CD14-positive monocyte (primary cell): ENCODE measurements around the gene TEX48. TPM values are rescaled to one million over a fixed set of nuclear protein-coding genes. Genes with fewer than 3 reads are reported as not detected.

ENCODE experiments used
- DNase-seq, 3 donors: peaks; one replicate each; pipeline ENCODE4 v3.0.0-alpha.2; 2011 to 2022
- H2AFZ ChIP-seq: 2 replicates; pipeline ENCODE4 v1.6.0; 2012; ENCODE audit warnings: mild to moderate bottlenecking, low read depth, low read length, inconsistent platforms; ENCODE audit not compliant: insufficient read depth, poor library complexity, severe bottlenecking
- H3K27ac ChIP-seq, 2 donors: 1 replicate in 1 of 2; 2 replicates in 1 of 2; pipeline ENCODE4 v1.5.1; 2012 to 2013; ENCODE audit warnings: low read length in 2 of 2, control low read depth in 1 of 2, inconsistent platforms in 1 of 2, low read depth in 1 of 2, mild to moderate bottlenecking in 1 of 2
- H3K27me3 ChIP-seq, 2 donors: one replicate each; pipeline versions ENCODE4 v1.6.0 to v1.6.1; 2011 to 2013; ENCODE audit warnings: low read length in 2 of 2; ENCODE audit not compliant: control insufficient read depth in 2 of 2, insufficient read depth in 2 of 2
- H3K36me3 ChIP-seq, 2 donors: replicated peaks in 1 of 2; 1 replicate in 1 of 2; 2 replicates in 1 of 2; pipeline versions ENCODE4 v1.5.1 to v1.6.1; 2012 to 2013; ENCODE audit warnings: low read length in 2 of 2, control low read depth in 1 of 2, inconsistent platforms in 1 of 2, mild to moderate bottlenecking in 1 of 2; ENCODE audit not compliant: insufficient read depth in 2 of 2, control insufficient read depth in 1 of 2
- H3K4me1 ChIP-seq, 2 donors: 1 replicate in 1 of 2; 2 replicates in 1 of 2; pipeline versions ENCODE4 v1.5.1 to v1.6.1; 2012 to 2013; ENCODE audit warnings: low read length in 2 of 2, control low read depth in 1 of 2, inconsistent platforms in 1 of 2, mild to moderate bottlenecking in 1 of 2, moderate library complexity in 1 of 2; ENCODE audit not compliant: insufficient read depth in 2 of 2, control insufficient read depth in 1 of 2
- H3K4me2 ChIP-seq: replicated peaks from 2 replicates; pipeline ENCODE3; 2012; ENCODE audit warnings: low read length, moderate library complexity, mild to moderate bottlenecking; ENCODE audit not compliant: poor library complexity, severe bottlenecking; ENCODE audit errors: extremely low read depth
- H3K4me3 ChIP-seq, 3 experiments: fragments of 200-600 bp in 1 of 3; sonication (generic) in 1 of 3; replicated peaks in 1 of 3; 1 replicate in 2 of 3; 2 replicates in 1 of 3; pipeline ENCODE4 v1.5.1; 2011 to 2013; ENCODE audit warnings: low read length in 3 of 3, mild to moderate bottlenecking in 3 of 3, control low read depth in 2 of 3, low read depth in 2 of 3, inconsistent platforms in 1 of 3, moderate library complexity in 1 of 3
- H3K79me2 ChIP-seq: 2 replicates; pipeline ENCODE4 v1.6.0; 2012; ENCODE audit warnings: mild to moderate bottlenecking, control low read depth, inconsistent platforms, low read length, moderate library complexity; ENCODE audit not compliant: insufficient read depth
- H3K9ac ChIP-seq: 2 replicates; pipeline ENCODE4 v1.6.0; 2017; ENCODE audit warnings: low read length, mild to moderate bottlenecking; ENCODE audit not compliant: insufficient read depth, poor library complexity, severe bottlenecking
- H3K9me3 ChIP-seq, 2 donors: replicated peaks in 1 of 2; 1 replicate in 1 of 2; 2 replicates in 1 of 2; pipeline versions ENCODE4 v1.5.1 to v1.6.1; 2012 to 2013; ENCODE audit warnings: low read length in 2 of 2, control low read depth in 1 of 2; ENCODE audit not compliant: control insufficient read depth in 1 of 2, insufficient read depth in 1 of 2
- H4K20me1 ChIP-seq: 2 replicates; pipeline ENCODE4 v1.6.0; 2012; ENCODE audit warnings: mild to moderate bottlenecking, low read length, control low read depth, moderate library complexity; ENCODE audit not compliant: insufficient read depth
- H3K27ac Mint-ChIP-seq, 7 donors: one replicate each; pipeline ENCODE4 v1.8.0; 2020; ENCODE audit warnings: mild to moderate bottlenecking in 7 of 7, mixed read lengths in 7 of 7, moderate library complexity in 6 of 7, inconsistent platforms in 2 of 7
- H3K27me3 Mint-ChIP-seq, 3 donors: one replicate each; pipeline ENCODE4 v1.8.0; 2021 to 2022; ENCODE audit warnings: low read depth in 3 of 3, mild to moderate bottlenecking in 3 of 3, mixed read lengths in 3 of 3, moderate library complexity in 3 of 3, inconsistent platforms in 1 of 3
- H3K36me3 Mint-ChIP-seq, 2 donors: one replicate each; pipeline ENCODE4 v1.8.0; 2020; ENCODE audit warnings: mixed read lengths in 2 of 2, inconsistent platforms in 1 of 2, mild to moderate bottlenecking in 1 of 2
- H3K4me1 Mint-ChIP-seq: one replicate; pipeline ENCODE4 v1.8.0; 2020; ENCODE audit warnings: mild to moderate bottlenecking, mixed read lengths
- H3K4me3 Mint-ChIP-seq, 2 donors: one replicate each; pipeline ENCODE4 v1.8.0; 2020; ENCODE audit warnings: mild to moderate bottlenecking in 2 of 2, mixed read lengths in 2 of 2, moderate library complexity in 1 of 2
- H3K9me3 Mint-ChIP-seq, 7 donors: one replicate each; pipeline ENCODE4 v1.8.0; 2020 to 2022; ENCODE audit warnings: mixed read lengths in 7 of 7, mild to moderate bottlenecking in 6 of 7, moderate library complexity in 6 of 7, inconsistent platforms in 2 of 7
- WGBS: methylation state at CpG from one replicate; pipeline ENCODE4 v1.1.5; 2013; ENCODE audit warnings: missing lambda C conversion rate; ENCODE audit not compliant: insufficient coverage; 5-methylcytosine and 5-hydroxymethylcytosine counted together
- intact Hi-C, 2 donors: fragments of 100-400 bp; cut with micrococcal nuclease; formaldehyde crosslinking; loops; one replicate each; pipeline versions ENCODE4 v1.15.0 to v1.15.1; 2023
- polyA plus RNA-seq, 3 donors: library from polyadenylated mRNA; depleted of rRNA in 1 of 3; unstranded in 2 of 3; stranded (reverse) in 1 of 3; fragments of 300-500 nt in 2 of 3; fragments of >200 nt in 1 of 3; fragmentation: Illumina TruSeq in 2 of 3; gene quantifications; 1 replicate in 2 of 3; 2 replicates in 1 of 3; pipeline ENCODE4 v1.2.3, GENCODE V29; 2012 to 2021
- TF ChIP-seq, protein P1 (sequence below): fragments of 200-600 bp; IDR thresholded peaks from one replicate; pipeline ENCODE4 v1.8.0; 2022; ENCODE audit warnings: antibody characterized with exemption, mild to moderate bottlenecking

Gene TEX48
- polyA plus RNA-seq, 3 donors: not detected

GRCh38 chr9:114687034-114687433, 5.0 kb upstream of the TEX48 start:
- H3K4me1 Mint-ChIP-seq: peaks cover 8% of the 10 kb centered on the region
- Histone ChIP-seq H2AFZ (no peak overlapping the region), H3K9ac (no peak overlapping the region), H3K27ac (no peak overlapping the region), H3K9me3 (no peaks in the 10 kb centered on the region), H4K20me1 (no peaks in the 10 kb centered on the region), H3K36me3 (no peaks in the 10 kb centered on the region), H3K27me3 (no peaks in the 10 kb centered on the region), H3K4me3 (no peak overlapping the region), H3K4me2 (no peak overlapping the region), H3K79me2 (no peaks in the 10 kb centered on the region), H3K4me1 (no peaks in the 10 kb centered on the region)
- H3K4me3 Mint-ChIP-seq: no peak overlapping the region
- TF ChIP-seq, protein P1, sequence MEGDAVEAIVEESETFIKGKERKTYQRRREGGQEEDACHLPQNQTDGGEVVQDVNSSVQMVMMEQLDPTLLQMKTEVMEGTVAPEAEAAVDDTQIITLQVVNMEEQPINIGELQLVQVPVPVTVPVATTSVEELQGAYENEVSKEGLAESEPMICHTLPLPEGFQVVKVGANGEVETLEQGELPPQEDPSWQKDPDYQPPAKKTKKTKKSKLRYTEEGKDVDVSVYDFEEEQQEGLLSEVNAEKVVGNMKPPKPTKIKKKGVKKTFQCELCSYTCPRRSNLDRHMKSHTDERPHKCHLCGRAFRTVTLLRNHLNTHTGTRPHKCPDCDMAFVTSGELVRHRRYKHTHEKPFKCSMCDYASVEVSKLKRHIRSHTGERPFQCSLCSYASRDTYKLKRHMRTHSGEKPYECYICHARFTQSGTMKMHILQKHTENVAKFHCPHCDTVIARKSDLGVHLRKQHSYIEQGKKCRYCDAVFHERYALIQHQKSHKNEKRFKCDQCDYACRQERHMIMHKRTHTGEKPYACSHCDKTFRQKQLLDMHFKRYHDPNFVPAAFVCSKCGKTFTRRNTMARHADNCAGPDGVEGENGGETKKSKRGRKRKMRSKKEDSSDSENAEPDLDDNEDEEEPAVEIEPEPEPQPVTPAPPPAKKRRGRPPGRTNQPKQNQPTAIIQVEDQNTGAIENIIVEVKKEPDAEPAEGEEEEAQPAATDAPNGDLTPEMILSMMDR: no peak
- no peak overlapping the region for H3K27ac Mint-ChIP-seq
- H3K27me3 Mint-ChIP-seq: peaks cover 0 to 4% (median 2%) of the 10 kb centered on the region in 3 donors
- H3K36me3 Mint-ChIP-seq: no peaks in the 10 kb centered on the region
- DNase-seq: no peak
- intact Hi-C loops: loop anchor here (10.0 kb wide), 2 partner anchors 48 to 838 kb away; no protein-coding TSS in a partner anchor
- H3K9me3 Mint-ChIP-seq: peaks cover 0 to 3% (median 0%) of the 10 kb centered on the region in 7 donors

DNA sequence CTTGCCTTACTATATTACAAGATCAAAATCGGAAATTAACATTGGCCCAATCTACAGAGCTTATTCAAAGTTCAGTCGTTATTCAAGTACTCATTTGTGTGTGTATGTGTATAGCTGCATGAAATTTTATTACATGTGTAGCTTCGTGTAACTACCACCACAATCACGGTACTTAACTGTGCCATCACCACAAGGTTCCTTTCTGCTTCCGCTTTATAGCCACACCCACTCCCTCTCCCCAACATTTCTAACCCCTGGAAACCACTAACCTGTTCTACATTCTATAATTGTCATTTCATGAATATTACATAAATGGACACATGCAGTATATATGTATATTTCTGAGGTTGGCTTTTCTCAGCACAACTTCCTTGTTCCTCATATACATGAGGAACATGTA, 4.0 kb upstream of the TEX48 start:
- Histone ChIP-seq H4K20me1 (no peaks in the 10 kb centered on the region), H2AFZ (no peak overlapping the region), H3K9ac (no peak overlapping the region), H3K4me3 (no peak overlapping the region), H3K27me3 (no peaks in the 10 kb centered on the region), H3K4me2 (no peak overlapping the region), H3K36me3 (no peaks in the 10 kb centered on the region), H3K4me1 (no peaks in the 10 kb centered on the region), H3K9me3 (no peaks in the 10 kb centered on the region), H3K27ac (no peak overlapping the region), H3K79me2 (no peaks in the 10 kb centered on the region)
- intact Hi-C loops: loop anchor here (10.0 kb wide), 2 partner anchors 49 to 839 kb away; no protein-coding TSS in a partner anchor
- Mint-ChIP-seq H3K4me3 (no peak overlapping the region), H3K27ac (no peak overlapping the region), H3K4me1 (peaks cover 5% of the 10 kb centered on the region), H3K36me3 (no peaks in the 10 kb centered on the region), H3K9me3 (peaks cover 0 to 3% (median 0%) of the 10 kb centered on the region in 7 donors), H3K27me3 (peaks cover 0 to 4% (median 0%) of the 10 kb centered on the region in 3 donors)
- TF ChIP-seq, protein P1: no peak
- no peak for DNase-seq
- no CpG with 5 or more reads among the region's 5 CpGs for WGBS
